Measurements from ENCODE around the gene SLC9A4. TPM values are rescaled to one million over a fixed set of nuclear protein-coding genes. Genes with fewer than 3 reads are reported as not detected.
A peak's percentile ranks its signal among the peaks of the same experiment; 100 is the strongest.

Gene SLC9A4
- total RNA-seq, 2 experiments from 2014 or later: 0.11 TPM; not detected in 1

- no peak for ATAC-seq
- POLR2A ChIA-PET: interaction anchor here (0.5 to 0.7 kb wide), 2 partner anchors 140 to 239 kb away, joined by 3 to 4 read pairs; no protein-coding TSS in a partner anchor
Observed at GRCh38 chr2:102514061-102514785, 41.2 kb downstream of the SLC9A4 start.

GRCh38 chr2:102515851-102516250 is 42.8 kb downstream of the SLC9A4 start:
- Mint-ChIP-seq H3K4me3 (no peak overlapping the region), H3K4me1 (no peaks in the 10 kb centered on the region), H3K27ac (no peak overlapping the region), H3K27me3 (peaks cover 7% of the 10 kb centered on the region), H3K36me3 (ENCODE audit: low read depth) (no peaks in the 10 kb centered on the region), H3K9me3 (ENCODE audit: low read depth) (no peaks in the 10 kb centered on the region)
- DNase-seq: no peak
- CTCF ChIA-PET: no interaction called here
- POLR2A ChIA-PET: no interaction called here
- ATAC-seq: no peak
- intact Hi-C loops (cut with DNase I, micrococcal nuclease): loop anchor here in 1 of 2 experiments (5.0 kb wide), 1 partner anchor 291 kb away; no protein-coding TSS in a partner anchor

More at GRCh38 chr2:102514061-102514785, 41.2 kb downstream of the SLC9A4 start:
- CTCF ChIA-PET: interaction anchor here (1.4 kb wide), 1 partner anchor 102 kb away, joined by 8 read pairs; no protein-coding TSS in a partner anchor
- peaks cover 12% of the 10 kb centered on the region for H3K4me1 Mint-ChIP-seq
- no peaks in the 10 kb centered on the region for H3K36me3 Mint-ChIP-seq (ENCODE audit: low read depth)
- H3K9me3 Mint-ChIP-seq (ENCODE audit: low read depth): no peaks in the 10 kb centered on the region
- DNase-seq: no peak
- intact Hi-C loops (cut with DNase I, micrococcal nuclease): no loop called here
- H3K27ac Mint-ChIP-seq: no peak overlapping the region
- H3K4me3 Mint-ChIP-seq: no peak overlapping the region
- peaks cover 9% of the 10 kb centered on the region for H3K27me3 Mint-ChIP-seq

GRCh38 chr2:102518170-102518569 is 45.1 kb downstream of the SLC9A4 start:
- intact Hi-C loops (cut with DNase I, micrococcal nuclease): loop anchor here in 1 of 2 experiments (2.0 to 5.0 kb wide), 2 partner anchors 45 to 289 kb away; partner anchors contain the start of gene SLC9A4
- ATAC-seq (no peak), DNase-seq (no peak)
- POLR2A ChIA-PET: interaction anchor here (0.6 kb wide), 1 partner anchor 215 kb away, joined by 3 read pairs; no protein-coding TSS in a partner anchor
- Mint-ChIP-seq H3K9me3 (ENCODE audit: low read depth) (no peaks in the 10 kb centered on the region), H3K27me3 (no peaks in the 10 kb centered on the region), H3K4me1 (no peaks in the 10 kb centered on the region), H3K36me3 (ENCODE audit: low read depth) (no peaks in the 10 kb centered on the region), H3K4me3 (no peak overlapping the region), H3K27ac (no peak overlapping the region)
- CTCF ChIA-PET: interaction anchor here (1.4 to 2.0 kb wide), 3 partner anchors 12 to 98 kb away, joined by 3 to 10 read pairs (median 6); no protein-coding TSS in a partner anchor

- CTCF ChIA-PET: interaction anchor here (1.4 to 1.8 kb wide), 2 partner anchors 12 to 96 kb away, joined by 4 to 6 read pairs; no protein-coding TSS in a partner anchor
- POLR2A ChIA-PET: no interaction called here
- peak; percentile 80 for ATAC-seq
- H3K9me3 Mint-ChIP-seq (ENCODE audit: low read depth): no peaks in the 10 kb centered on the region
- H3K27ac Mint-ChIP-seq: no peak overlapping the region
- DNase-seq: peak; percentile 52
- H3K36me3 Mint-ChIP-seq (ENCODE audit: low read depth): no peaks in the 10 kb centered on the region
- intact Hi-C loops (cut with DNase I, micrococcal nuclease): loop anchor here (1.0 to 10.0 kb wide), 5 partner anchors 72 to 185 kb away; no protein-coding TSS in a partner anchor
- no peaks in the 10 kb centered on the region for H3K4me1 Mint-ChIP-seq
- H3K27me3 Mint-ChIP-seq: peaks cover 2% of the 10 kb centered on the region
- no peak overlapping the region for H3K4me3 Mint-ChIP-seq
Observed at GRCh38 chr2:102520009-102520408, 47.0 kb downstream of the SLC9A4 start.

- Mint-ChIP-seq H3K4me3 (no peak overlapping the region), H3K36me3 (ENCODE audit: low read depth) (no peaks in the 10 kb centered on the region)
- intact Hi-C loops (cut with DNase I, micrococcal nuclease): loop anchor here (1.0 to 10.0 kb wide), 5 partner anchors 72 to 184 kb away; no protein-coding TSS in a partner anchor
Observed at GRCh38 chr2:102520801-102521200, 47.8 kb downstream of the SLC9A4 start.

GRCh38 chr2:102522162-102522561 is 49.1 kb downstream of the SLC9A4 start:
- Mint-ChIP-seq H3K9me3 (ENCODE audit: low read depth) (no peaks in the 10 kb centered on the region), H3K36me3 (ENCODE audit: low read depth) (no peaks in the 10 kb centered on the region), H3K4me3 (no peak overlapping the region), H3K27me3 (peaks cover 2% of the 10 kb centered on the region), H3K4me1 (no peaks in the 10 kb centered on the region), H3K27ac (no peak overlapping the region)
- CTCF ChIA-PET: interaction anchor here (0.9 to 1.0 kb wide), 2 partner anchors 94 to 139 kb away, joined by 3 read pairs; no protein-coding TSS in a partner anchor
- POLR2A ChIA-PET: no interaction called here
- ATAC-seq: no peak
- intact Hi-C loops (cut with DNase I, micrococcal nuclease): loop anchor here in 1 of 2 experiments (10.0 kb wide), 1 partner anchor 183 kb away; no protein-coding TSS in a partner anchor
- DNase-seq: no peak

More at GRCh38 chr2:102520801-102521200, 47.8 kb downstream of the SLC9A4 start:
- POLR2A ChIA-PET: no interaction called here
- DNase-seq (no peak), ATAC-seq (no peak)
- H3K4me1 Mint-ChIP-seq: no peaks in the 10 kb centered on the region
- no peak overlapping the region for H3K27ac Mint-ChIP-seq
- no peaks in the 10 kb centered on the region for H3K9me3 Mint-ChIP-seq (ENCODE audit: low read depth)
- CTCF ChIA-PET: interaction anchor here (0.8 to 1.8 kb wide), 3 partner anchors 13 to 95 kb away, joined by 3 to 6 read pairs (median 4); no protein-coding TSS in a partner anchor
- peaks cover 2% of the 10 kb centered on the region for H3K27me3 Mint-ChIP-seq

- H3K27ac Mint-ChIP-seq: no peak overlapping the region
- H3K27me3 Mint-ChIP-seq: peaks cover 2% of the 10 kb centered on the region
- POLR2A ChIA-PET: no interaction called here
- no peak for ATAC-seq
- CTCF ChIA-PET: interaction anchor here (1.7 kb wide), 1 partner anchor 94 kb away, joined by 6 read pairs; no protein-coding TSS in a partner anchor
- DNase-seq: no peak
- H3K9me3 Mint-ChIP-seq (ENCODE audit: low read depth): no peaks in the 10 kb centered on the region
- intact Hi-C loops (cut with DNase I, micrococcal nuclease): loop anchor here in 1 of 2 experiments (10.0 kb wide), 1 partner anchor 182 kb away; no protein-coding TSS in a partner anchor
- H3K36me3 Mint-ChIP-seq (ENCODE audit: low read depth): no peaks in the 10 kb centered on the region
- no peaks in the 10 kb centered on the region for H3K4me1 Mint-ChIP-seq
- H3K4me3 Mint-ChIP-seq: no peak overlapping the region
Observed at GRCh38 chr2:102522890-102523289, 49.9 kb downstream of the SLC9A4 start.

- Mint-ChIP-seq H3K9me3 (ENCODE audit: low read depth) (no peaks in the 10 kb centered on the region), H3K4me3 (no peak overlapping the region), H3K36me3 (ENCODE audit: low read depth) (no peaks in the 10 kb centered on the region), H3K27me3 (peaks cover 2% of the 10 kb centered on the region), H3K4me1 (no peaks in the 10 kb centered on the region), H3K27ac (no peak overlapping the region)
- intact Hi-C loops (cut with DNase I, micrococcal nuclease): loop anchor here in 1 of 2 experiments (10.0 kb wide), 1 partner anchor 181 kb away; no protein-coding TSS in a partner anchor
- DNase-seq (no peak), ATAC-seq (no peak)
- ChIA-PET CTCF (interaction anchor here (0.6 to 1.7 kb wide), 2 partner anchors 93 to 96 kb away, joined by 3 to 6 read pairs; no protein-coding TSS in a partner anchor), POLR2A (no interaction called here)
Observed at GRCh38 chr2:102523651-102524050, 50.6 kb downstream of the SLC9A4 start.

GRCh38 chr2:102527086-102527485 is 54.1 kb downstream of the SLC9A4 start:
- intact Hi-C loops (cut with DNase I, micrococcal nuclease): loop anchor here in 1 of 2 experiments (10.0 kb wide), 1 partner anchor 178 kb away; no protein-coding TSS in a partner anchor
- ChIA-PET POLR2A (no interaction called here), CTCF (no interaction called here)
- Mint-ChIP-seq H3K27me3 (peaks cover 4% of the 10 kb centered on the region), H3K9me3 (ENCODE audit: low read depth) (no peaks in the 10 kb centered on the region), H3K27ac (no peak overlapping the region), H3K4me3 (no peak overlapping the region), H3K36me3 (ENCODE audit: low read depth) (no peaks in the 10 kb centered on the region), H3K4me1 (no peaks in the 10 kb centered on the region)
- DNase-seq (no peak), ATAC-seq (no peak)

GRCh38 chr2:102538491-102538890 is 65.5 kb downstream of the SLC9A4 start:
- H3K27me3 Mint-ChIP-seq: peaks cover 9% of the 10 kb centered on the region
- no peak for DNase-seq
- CTCF ChIA-PET: no interaction called here
- no peak overlapping the region for H3K27ac Mint-ChIP-seq
- ATAC-seq: no peak
- no peak overlapping the region for H3K4me3 Mint-ChIP-seq
- intact Hi-C loops (cut with DNase I, micrococcal nuclease): no loop called here
- H3K9me3 Mint-ChIP-seq (ENCODE audit: low read depth): no peaks in the 10 kb centered on the region
- H3K36me3 Mint-ChIP-seq (ENCODE audit: low read depth): no peaks in the 10 kb centered on the region
- no peaks in the 10 kb centered on the region for H3K4me1 Mint-ChIP-seq
- POLR2A ChIA-PET: no interaction called here

GRCh38 chr2:102540882-102541281 is 67.9 kb downstream of the SLC9A4 start:
- intact Hi-C loops (cut with DNase I, micrococcal nuclease): loop anchor here in 1 of 2 experiments (5.0 kb wide), 1 partner anchor 36 kb away; no protein-coding TSS in a partner anchor
- ChIA-PET POLR2A (no interaction called here), CTCF (no interaction called here)
- Mint-ChIP-seq H3K9me3 (ENCODE audit: low read depth) (no peaks in the 10 kb centered on the region), H3K4me1 (no peaks in the 10 kb centered on the region), H3K27ac (no peak overlapping the region), H3K4me3 (no peak overlapping the region), H3K36me3 (ENCODE audit: low read depth) (no peaks in the 10 kb centered on the region), H3K27me3 (peaks cover 5% of the 10 kb centered on the region)
- ATAC-seq (no peak), DNase-seq (no peak)
